Mucosa of gallbladder (tissue), 1 donor: ENCODE results near the gene ABCC11. TPM values are rescaled to one million over a fixed set of nuclear protein-coding genes. Genes with fewer than 3 reads are reported as not detected.
"Not testable (repeated sequence)": the region's sequence is repeated elsewhere in the genome, so short reads cannot be mapped to it uniquely, and the experiment has no call there.

Experiments
- DNase-seq: peaks from one replicate; pipeline ENCODE4 v3.0.0-alpha.2; 2020; ENCODE audit warnings: low spot score
- total RNA-seq: library from RNA; stranded (reverse); gene quantifications from one replicate; pipeline ENCODE4 v1.2.1, GENCODE V29; 2021
- donor health status: DM: no; HTN: no; CAD: no.

ABCC11 gene
- total RNA-seq, 1 donor from 2014 or later = 0.81 TPM

GRCh38 chr16:48250520-48251278 is 3.4 kb upstream of the ABCC11 start:
- no peak for DNase-seq

- DNase-seq = no peak
Observed at GRCh38 chr16:48246066-48246465, 1.3 kb downstream of the ABCC11 start.

- DNase-seq = no peak
Observed at GRCh38 chr16:48244863-48245195, 2.5 kb downstream of the ABCC11 start.

GRCh38 chr16:48244080-48244862 is 3.1 kb downstream of the ABCC11 start, which contains the start of gene LONP2:
Gene LONP2, plus strand, starts transcription at chr16:48244300. Its CDS starts 89 bp downstream, at chr16:48244389.
- DNase-seq = peak; percentile 92

- DNase-seq = not testable (repeated sequence)
Observed at GRCh38 chr16:48240147-48240546, 7.2 kb downstream of the ABCC11 start.

GRCh38 chr16:48236286-48236685 is 11.1 kb downstream of the ABCC11 start:
- no peak for DNase-seq

- no peak for DNase-seq
Observed at GRCh38 chr16:48235556-48236136, 11.7 kb downstream of the ABCC11 start.

- no peak for DNase-seq
Observed at GRCh38 chr16:48235058-48235555, 12.2 kb downstream of the ABCC11 start.

- DNase-seq = no peak
Observed at GRCh38 chr16:48234630-48235029, 12.7 kb downstream of the ABCC11 start.

GRCh38 chr16:48232493-48233040 is 14.8 kb downstream of the ABCC11 start:
- no peak for DNase-seq

GRCh38 chr16:48231727-48232492 is 15.4 kb downstream of the ABCC11 start:
- no peak for DNase-seq

- DNase-seq = no peak
Observed at GRCh38 chr16:48225456-48225855, 21.9 kb downstream of the ABCC11 start.

GRCh38 chr16:48223490-48223889 is 23.8 kb downstream of the ABCC11 start:
- no peak for DNase-seq

- DNase-seq = no peak
Observed at GRCh38 chr16:48220891-48221290, 26.4 kb downstream of the ABCC11 start.

GRCh38 chr16:48218473-48218872 is 28.9 kb downstream of the ABCC11 start:
- DNase-seq = no peak

GRCh38 chr16:48217708-48218107 is 29.6 kb downstream of the ABCC11 start:
- DNase-seq = no peak

- no peak for DNase-seq
Observed at GRCh38 chr16:48215738-48216137, 31.6 kb downstream of the ABCC11 start.

GRCh38 chr16:48212033-48212432 is 35.3 kb downstream of the ABCC11 start:
- no peak for DNase-seq

- no peak for DNase-seq
Observed at GRCh38 chr16:48210747-48211146, 36.6 kb downstream of the ABCC11 start.

- DNase-seq = no peak
Observed at GRCh38 chr16:48206594-48207242, 40.6 kb downstream of the ABCC11 start.

GRCh38 chr16:48204825-48205151 is 42.6 kb downstream of the ABCC11 start:
- DNase-seq = no peak
